MM.1S (cell line): Measurements from ENCODE around the gene NCOA5.

Experiments
- EZH2phosphoT487 ChIP-seq: fragments of 300-600 bp; sonication (generic); IDR thresholded peaks from 2 replicates; pipeline ENCODE4 v1.6.1; 2018; ENCODE audit warnings: antibody characterized with exemption, low read length
- TF ChIP-seq, protein P1 (sequence below): fragments of 300-600 bp; sonication (generic); IDR thresholded peaks from 2 replicates; pipeline ENCODE4 v1.5.1; 2016; ENCODE audit warnings: antibody characterized with exemption, low read length, mixed read lengths

DNA sequence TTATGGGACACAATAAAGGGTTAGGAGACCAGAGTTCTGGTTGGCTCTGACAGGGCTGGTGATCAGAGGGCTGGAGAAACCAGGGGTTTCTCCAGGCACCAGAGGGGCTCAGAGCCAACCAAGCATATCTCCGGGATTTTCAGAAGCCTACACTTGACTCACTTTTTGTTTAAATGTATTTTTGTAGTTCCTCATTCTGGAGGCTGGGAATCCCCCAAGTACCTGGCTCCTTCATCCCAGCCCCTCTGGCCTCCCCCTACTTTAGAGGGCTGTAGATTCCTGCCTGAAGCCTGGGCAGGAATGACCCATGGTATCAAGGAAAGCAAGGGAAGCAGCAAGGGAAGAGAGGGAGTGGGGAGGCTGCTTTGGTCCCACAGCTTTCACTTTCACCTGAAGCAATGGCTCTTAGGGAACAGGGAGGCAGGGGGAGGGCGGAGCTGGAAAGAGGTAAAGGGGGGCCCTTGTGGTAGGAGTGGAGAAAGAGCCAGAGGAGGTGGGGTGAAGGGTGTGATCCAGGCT is 29.3 kb upstream of the NCOA5 start:
- TF ChIP-seq, protein P1, sequence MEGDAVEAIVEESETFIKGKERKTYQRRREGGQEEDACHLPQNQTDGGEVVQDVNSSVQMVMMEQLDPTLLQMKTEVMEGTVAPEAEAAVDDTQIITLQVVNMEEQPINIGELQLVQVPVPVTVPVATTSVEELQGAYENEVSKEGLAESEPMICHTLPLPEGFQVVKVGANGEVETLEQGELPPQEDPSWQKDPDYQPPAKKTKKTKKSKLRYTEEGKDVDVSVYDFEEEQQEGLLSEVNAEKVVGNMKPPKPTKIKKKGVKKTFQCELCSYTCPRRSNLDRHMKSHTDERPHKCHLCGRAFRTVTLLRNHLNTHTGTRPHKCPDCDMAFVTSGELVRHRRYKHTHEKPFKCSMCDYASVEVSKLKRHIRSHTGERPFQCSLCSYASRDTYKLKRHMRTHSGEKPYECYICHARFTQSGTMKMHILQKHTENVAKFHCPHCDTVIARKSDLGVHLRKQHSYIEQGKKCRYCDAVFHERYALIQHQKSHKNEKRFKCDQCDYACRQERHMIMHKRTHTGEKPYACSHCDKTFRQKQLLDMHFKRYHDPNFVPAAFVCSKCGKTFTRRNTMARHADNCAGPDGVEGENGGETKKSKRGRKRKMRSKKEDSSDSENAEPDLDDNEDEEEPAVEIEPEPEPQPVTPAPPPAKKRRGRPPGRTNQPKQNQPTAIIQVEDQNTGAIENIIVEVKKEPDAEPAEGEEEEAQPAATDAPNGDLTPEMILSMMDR, result no peak
- TF ChIP-seq EZH2phosphoT487, result no peak
